Lower leg skin (tissue), 3 donors: ENCODE measurements around the gene HDAC5.

Experiments used
- POLR2A ChIP-seq, 2 donors: fragments of 450-650 bp; IDR thresholded peaks; one replicate each; pipeline ENCODE4 v1.6.1; 2016 to 2017; ENCODE audit warnings: antibody characterized with exemption in 2 of 2, mild to moderate bottlenecking in 1 of 2, moderate library complexity in 1 of 2
- TF ChIP-seq, protein P1 (sequence below), 3 donors: fragments of 450-650 bp; IDR thresholded peaks; one replicate each; pipeline ENCODE4 v1.5.1; 2016; ENCODE audit warnings: antibody characterized with exemption in 3 of 3, mild to moderate bottlenecking in 3 of 3, moderate library complexity in 2 of 3

DNA sequence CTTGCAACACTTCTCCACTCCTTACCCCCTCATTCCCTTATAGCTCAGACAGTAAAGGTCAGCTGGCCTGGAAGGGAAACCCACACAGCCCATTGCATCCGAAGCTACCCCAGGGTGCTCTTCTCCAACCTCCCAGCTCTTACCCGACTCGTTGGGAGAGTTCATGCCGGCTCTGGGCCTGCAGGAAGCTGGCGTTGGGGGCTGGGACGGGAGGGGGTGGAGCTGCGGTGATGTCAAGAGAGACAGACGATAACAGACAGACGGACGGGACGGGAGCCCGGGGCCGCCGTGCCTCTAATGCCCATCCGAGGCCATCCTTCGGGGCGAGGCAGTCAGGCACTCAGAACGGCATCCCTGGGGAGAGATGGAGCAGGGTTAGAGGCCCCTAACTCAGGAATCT is 6.1 kb downstream of the HDAC5 start:
- TF ChIP-seq, protein P1, sequence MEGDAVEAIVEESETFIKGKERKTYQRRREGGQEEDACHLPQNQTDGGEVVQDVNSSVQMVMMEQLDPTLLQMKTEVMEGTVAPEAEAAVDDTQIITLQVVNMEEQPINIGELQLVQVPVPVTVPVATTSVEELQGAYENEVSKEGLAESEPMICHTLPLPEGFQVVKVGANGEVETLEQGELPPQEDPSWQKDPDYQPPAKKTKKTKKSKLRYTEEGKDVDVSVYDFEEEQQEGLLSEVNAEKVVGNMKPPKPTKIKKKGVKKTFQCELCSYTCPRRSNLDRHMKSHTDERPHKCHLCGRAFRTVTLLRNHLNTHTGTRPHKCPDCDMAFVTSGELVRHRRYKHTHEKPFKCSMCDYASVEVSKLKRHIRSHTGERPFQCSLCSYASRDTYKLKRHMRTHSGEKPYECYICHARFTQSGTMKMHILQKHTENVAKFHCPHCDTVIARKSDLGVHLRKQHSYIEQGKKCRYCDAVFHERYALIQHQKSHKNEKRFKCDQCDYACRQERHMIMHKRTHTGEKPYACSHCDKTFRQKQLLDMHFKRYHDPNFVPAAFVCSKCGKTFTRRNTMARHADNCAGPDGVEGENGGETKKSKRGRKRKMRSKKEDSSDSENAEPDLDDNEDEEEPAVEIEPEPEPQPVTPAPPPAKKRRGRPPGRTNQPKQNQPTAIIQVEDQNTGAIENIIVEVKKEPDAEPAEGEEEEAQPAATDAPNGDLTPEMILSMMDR (IDR thresholded peaks at IDR 0.05): no peak
- TF ChIP-seq POLR2A (IDR thresholded peaks at IDR 0.05): no peak
